HG03108 (cell line): ENCODE measurements around the gene LVRN.

Experiments
- ATAC-seq: cut with Tn5 transposase; IDR thresholded peaks from one replicate; pipeline ENCODE4 v1.9.1; 2021; ENCODE audit warnings: moderate library complexity; ENCODE audit not compliant: unreplicated experiment

Gene LVRN

DNA sequence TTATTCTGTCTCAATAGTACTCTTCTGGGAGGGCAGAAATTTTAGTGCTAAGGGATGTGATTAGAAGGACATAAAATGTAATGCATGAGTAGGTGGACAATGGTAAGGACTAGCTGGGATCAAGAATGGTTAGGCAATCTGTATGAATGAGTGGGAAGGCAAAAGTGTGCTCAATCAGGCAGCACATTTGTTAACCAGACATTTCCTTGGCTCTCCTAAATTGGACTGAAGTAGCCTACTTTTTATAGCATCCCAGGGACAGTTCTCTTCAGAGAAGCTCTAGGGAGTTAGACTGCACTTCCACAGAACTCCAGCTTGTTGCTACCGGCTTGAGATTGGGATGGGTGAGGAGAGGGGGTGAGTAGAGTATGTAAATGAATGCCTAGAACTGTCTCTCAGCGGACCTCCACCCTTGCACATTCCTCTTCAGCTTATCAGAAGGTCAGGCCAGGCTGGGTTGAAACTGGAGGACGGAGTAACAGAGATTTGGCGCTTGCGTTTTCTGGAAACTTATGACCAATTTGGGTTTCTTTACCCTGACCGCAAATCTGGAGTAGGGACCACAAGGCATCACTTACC, 51.0 kb downstream of the LVRN start:
- ATAC-seq, result no peak

DNA sequence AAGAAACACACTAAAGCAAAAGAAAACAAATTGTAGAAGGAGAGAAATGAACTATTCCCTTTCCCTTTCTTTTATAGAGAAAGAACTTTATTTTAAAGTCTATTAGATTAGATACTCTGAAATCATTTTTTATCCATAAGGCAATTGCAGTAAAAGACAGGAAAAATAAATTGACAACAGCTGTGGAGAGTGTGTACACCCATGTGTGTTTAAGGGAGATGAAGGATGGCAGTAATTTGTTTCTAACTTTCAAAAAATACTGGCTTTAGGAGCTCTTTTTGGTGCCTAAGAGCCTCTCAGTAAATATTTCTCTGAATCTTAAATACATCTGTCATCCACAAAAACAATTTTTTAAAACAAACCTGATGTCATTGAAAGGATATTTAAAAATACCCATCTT, 51.7 kb downstream of the LVRN start:
- no peak for ATAC-seq

DNA sequence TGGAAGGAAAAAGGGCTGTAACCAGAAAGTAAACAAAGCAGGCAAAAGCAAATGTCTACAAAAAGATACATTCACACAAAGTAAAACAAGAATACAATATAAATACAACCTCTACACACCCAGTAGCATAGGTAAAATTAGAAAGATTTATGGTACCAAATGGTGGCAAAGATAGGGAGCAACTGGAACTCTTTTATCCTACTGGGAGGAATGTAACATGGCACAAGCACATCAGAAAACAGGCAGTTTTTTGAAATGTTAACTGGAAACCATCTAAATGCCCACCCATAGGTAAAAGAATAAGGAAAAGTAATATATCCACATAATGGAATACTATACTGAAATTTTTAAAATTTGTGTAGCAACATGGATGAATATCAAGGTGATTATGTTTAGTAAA, 61.3 kb downstream of the LVRN start:
- no peak for ATAC-seq

DNA sequence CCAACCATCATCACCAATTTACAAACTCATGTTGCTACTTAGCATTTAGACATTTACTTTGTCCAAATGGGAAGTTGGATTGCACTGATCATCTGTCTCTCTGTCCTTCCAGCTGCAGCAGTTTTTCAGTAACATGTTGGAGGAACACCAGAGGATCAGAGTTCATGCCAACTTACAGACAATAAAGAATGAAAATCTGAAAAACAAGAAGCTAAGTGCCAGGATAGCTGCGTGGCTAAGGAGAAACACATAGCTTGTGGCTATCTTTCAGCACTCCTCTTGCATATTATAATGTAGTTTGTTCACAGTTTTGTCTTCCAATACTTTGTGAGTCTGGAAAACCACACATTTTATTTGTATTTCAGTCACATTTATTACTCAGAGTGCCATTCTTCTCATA, 63.6 kb downstream of the LVRN start:
- ATAC-seq, result no peak

DNA sequence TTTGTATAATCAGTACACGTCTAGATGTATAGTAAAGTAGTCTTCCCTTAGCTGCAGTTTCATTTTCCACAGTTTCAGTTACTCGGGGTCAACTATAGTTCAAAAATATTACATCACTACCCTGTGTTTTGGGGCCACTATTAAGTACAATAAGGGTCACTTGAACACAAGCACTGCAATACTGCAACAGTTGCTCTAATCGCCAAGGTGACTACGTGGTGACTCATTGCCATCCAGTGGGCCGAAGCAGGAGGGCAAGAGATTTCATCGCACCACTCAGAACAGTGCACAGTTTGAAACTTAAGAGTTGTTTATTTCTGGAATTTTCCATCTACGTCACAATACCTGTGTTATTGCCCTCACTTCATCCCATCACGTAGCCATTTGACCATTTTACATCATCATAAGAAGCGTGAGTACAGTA, 69.8 kb downstream of the LVRN start, which contains the start of gene ARL14EPL:
TSS of gene ARL14EPL (plus strand) at position 379 of the 424 bp plus-strand sequence. CDS start 18,994 bp downstream, outside the sequence.
- peak; percentile 63 for ATAC-seq

DNA sequence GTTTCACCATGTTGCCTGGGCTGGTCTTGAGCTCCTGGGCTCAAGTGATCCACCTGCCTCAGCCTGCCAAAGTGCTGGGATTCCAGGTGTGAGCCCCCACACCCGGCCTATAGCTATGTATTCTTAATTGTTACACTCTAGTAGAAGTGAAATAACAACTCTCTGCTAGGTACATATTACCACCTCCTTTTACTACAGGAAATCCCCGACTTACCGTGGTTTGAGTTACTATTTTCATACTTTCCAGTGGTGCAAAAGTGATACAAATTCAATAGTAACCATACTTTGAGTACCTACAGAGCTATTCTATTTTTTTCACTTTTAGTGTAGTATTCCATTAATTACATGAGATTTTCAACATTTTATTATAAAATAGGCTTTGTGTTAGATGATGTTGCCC, 70.7 kb downstream of the LVRN start:
- ATAC-seq, result peak; percentile 49

DNA sequence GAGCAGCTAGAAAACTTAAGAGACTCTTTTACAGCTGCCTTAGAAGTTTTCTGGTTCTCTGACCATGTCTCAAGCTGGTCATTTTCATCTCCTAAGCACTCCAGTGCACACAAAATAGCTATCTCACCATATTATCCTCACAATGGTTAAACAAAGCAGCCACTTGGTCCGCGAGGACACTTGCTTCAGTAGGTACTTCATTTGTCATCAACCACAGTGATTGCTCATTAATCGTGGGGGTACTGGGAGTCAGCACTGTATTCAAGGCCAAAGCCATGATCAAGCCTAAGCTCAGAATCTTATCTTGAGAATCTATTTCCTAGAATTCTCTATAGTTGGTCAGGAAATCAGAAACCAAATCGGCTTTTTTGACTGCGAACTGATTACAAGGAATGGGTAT, 72.8 kb downstream of the LVRN start:
- no peak for ATAC-seq

DNA sequence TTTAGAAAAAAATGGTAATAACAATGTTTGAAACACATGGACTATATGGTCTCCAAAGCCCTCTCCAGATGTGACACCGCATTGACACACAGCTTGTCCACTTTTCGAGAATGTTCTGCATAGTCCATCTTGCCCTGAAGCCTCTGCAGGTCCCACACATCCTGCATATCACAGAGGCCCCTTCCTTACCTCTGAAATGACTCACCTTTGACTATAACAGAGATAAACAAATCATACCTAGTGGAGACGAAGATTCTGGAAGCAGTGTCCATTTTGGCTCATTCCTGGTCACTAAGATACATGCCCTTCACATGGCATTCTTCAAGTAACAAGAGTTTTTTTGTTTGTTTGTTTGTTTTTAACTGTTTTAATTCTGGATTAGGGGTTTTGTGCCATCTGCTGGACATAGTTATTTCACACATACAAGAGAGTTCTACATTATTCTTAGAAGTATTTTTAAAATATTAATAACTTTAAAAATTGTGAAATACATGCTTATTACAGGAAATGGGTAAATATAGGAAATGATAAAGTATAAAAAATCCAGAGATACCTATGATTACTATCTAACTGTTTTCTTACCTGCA, 75.1 kb downstream of the LVRN start:
- ATAC-seq, result no peak

DNA sequence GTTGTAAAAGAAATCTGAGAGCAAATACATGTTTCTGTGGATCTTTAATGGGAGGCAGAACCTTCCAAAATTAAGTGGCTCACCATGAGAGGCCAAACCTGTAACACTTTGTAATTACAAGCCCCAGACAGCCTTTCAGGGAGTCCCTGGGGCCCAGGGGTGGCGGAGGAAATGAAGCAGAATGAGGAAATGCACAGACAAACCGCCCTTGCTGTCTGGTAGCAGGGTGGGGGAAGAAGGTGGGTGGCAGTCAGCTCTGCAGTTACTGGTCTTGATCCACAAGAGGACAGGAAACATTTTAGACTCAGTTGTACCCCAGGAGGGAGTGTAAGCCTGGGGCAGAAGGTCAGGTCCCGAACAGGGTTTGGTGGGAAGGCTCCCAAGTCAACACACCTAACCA, 76.5 kb downstream of the LVRN start:
- ATAC-seq, result peak; percentile 80

DNA sequence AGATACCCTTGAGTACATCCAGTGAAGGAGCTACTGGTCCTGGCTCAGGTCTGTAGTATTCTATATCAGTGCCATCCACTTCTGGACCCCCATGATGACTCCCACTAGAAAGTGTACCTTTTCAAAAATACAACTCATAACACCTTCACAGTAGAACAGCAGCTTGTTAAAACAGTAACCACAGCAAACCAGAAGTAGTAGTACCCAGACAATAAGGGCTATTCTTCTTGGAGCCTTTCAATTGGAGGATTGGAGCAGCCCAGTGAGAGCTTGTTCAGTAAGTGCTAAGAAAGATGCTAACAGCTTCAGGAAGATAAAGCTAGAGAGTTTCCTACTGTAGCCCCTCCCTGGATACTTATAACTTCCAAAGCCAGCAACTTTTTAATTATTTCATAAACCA, 80.1 kb downstream of the LVRN start:
- no peak for ATAC-seq

DNA sequence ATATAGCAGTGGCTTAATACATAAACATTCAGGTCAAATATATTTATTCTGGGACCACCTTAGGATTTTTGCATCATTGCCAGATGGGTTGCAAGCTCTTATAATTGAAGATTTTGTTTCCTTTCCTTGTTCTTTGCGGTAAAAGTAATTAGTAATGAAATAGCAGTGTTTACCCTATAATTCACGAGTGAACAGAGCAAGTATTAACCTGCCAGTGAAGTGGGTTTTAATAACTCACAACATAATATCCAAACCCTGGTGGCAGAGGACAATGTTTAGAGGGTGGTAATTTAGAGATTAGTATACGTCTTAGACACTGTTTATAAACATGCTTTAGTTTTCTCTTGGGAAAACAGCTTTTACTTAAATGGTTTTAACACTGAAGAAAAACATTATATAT, 81.8 kb downstream of the LVRN start:
- ATAC-seq, result no peak

DNA sequence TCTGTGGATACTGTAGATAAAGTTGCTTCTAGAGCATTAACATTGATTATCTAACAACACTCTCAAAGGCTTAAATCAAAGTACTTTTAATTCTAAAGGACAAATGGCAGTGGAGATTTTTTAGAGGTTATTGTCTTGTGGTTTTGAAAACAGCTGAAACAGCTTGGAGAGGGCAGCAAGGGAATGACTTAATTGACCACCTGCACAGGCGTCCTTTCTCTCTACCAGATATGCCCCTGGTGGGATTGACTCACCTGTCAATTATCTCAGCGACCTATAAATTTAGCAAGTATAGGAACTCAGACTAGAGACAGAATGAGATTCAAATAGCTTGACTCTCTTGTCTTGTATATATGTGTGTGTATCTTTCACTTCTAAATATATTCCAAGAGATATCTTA, 83.5 kb downstream of the LVRN start:
- ATAC-seq, result no peak

DNA sequence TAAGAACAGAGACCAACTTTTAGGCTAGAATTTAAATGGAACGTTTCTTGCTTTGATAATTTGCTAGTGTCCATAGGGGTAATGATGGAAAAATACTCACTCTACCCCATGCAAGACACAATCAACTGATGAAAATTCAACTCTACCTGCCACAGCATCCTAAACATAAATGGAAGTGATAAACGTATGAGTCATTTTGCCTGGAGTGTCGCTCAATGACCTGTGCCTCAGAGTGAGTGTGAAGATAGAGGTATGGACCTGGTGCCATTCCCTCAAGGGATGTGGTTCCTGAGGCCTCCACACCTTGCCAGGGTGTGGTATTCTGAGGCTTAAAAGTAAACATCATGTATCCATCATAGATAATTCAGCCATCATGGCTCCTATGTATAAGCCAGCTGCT, 84.0 kb downstream of the LVRN start:
- ATAC-seq, result no peak

DNA sequence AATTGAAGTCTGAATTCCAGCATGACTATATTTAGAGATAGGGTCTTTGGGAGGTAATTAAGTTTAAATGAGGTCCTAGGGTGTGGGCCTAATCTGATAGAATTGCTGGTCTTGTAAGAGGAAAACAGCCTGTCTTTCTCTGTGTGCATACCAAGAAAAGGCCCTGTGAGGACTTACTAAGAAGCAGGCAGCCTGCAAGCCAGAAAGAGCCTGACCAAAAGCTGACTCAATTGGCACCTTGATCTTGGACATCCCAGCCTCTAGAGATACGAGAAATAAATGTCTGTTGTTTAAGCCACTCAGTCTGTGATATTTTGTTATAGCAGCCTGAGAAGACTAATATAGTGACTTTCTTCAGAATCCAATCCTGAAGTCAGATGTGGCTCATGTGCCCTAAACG, 84.5 kb downstream of the LVRN start:
- ATAC-seq, result no peak

DNA sequence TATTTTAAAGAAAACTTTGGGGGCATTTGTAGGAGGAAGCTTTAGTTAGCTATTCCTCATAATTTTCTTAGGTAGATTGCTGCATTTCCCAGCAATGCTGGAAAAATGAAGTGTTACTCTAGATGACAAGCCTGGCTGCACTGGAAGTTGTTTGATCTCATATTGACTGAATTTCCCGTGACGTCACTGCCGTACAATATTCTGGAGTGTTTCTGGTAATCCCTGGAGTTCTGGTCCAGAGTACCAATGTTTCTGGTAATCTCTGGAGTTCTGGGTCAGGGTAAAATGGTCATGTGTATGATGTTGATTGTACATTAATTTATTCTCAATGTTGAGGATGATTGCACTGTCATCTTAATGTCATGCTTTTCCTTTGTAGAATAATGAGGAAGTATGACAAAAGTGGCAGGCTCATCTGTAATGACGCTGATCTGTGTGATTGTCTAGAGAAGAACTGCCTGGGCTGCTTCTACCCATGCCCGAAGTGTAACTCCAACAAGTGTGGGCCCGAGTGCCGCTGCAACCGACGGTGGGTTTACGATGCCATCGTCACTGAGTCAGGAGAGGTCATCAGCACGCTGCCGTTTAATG, 96.2 kb downstream of the LVRN start:
- no peak for ATAC-seq

DNA sequence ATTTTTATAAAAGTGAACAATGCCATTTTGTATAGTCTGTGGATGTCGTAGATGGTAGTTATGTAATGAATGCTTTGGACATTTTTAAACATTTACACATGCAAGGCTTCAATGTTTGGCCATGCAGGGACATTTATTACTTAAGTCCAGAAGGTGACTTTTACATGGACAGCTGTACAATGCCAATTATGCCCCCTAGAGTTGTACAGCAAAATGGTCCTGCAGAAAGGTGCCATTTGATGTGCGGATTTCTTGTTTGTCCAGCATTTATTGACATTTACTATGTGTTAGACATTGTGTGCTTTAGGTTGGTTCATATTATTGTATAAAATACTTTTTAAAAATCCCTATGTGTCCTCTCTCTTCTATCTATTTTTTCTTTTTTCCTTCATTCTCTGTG, 100.1 kb downstream of the LVRN start:
- ATAC-seq, result no peak

DNA sequence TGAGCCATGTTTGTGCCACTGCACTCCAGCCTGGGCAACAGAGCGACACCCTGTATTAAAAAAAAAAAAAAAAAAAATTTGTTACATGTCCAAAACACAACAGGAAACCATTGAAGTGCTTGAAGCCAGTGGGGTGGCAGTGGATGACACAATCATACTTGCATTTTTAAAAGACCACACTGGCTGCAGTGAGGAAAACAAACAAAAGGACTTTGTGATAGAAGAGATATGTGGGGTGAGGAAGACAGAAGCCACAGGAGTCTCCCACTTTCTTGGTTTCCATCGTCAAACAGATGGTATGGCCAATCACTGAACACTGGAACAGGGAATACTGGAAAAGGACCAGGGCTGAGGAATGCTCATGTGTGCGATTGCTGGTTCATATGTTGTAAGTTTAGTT, 101.7 kb downstream of the LVRN start:
- ATAC-seq, result no peak

DNA sequence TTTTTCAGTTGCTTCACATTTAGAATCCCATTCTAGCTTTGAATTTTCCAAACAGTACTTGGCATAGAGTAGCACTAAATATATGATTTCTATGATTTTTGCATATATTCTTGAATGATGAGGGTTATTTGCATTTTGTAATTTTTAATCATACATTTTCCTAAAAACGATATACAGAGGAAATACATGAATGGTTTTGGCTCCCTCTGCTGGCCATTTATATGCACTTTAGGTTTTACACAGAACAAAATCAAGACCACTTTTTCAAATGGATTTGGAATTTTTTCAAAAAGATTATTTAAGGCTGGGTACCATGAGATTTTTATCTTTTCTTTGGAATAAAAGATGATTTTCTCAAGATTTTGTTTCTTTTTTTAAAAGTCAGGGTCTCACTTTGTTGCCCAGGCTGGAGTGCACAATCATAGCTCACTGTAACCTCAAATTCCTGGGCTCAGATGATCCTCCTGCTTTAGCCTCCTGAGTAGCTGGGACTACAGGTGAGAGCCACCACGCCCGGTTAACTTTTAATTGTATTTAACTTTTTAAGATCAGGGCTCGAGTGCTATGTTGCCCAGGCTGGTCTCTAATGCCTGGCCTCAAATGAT, 105.9 kb downstream of the LVRN start:
- no peak for ATAC-seq

DNA sequence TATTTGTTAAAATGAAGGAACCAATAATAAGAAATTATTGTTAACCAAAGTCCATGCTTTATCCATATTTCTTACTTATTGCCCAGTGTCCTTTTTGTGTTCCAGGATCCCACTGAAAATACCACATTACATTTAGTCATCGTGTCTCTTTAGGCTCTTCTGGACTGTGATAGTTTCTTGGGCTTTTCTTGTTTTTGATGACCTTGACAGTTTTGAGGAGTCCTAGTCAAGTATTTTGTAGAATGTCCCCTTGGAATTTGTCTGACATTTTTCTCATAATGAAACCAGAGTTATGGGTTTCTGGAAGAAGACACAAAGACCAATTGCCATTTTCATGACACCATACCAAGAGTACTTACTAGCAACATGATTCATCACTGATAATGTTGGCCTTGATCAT, 108.9 kb downstream of the LVRN start:
- ATAC-seq, result no peak

DNA sequence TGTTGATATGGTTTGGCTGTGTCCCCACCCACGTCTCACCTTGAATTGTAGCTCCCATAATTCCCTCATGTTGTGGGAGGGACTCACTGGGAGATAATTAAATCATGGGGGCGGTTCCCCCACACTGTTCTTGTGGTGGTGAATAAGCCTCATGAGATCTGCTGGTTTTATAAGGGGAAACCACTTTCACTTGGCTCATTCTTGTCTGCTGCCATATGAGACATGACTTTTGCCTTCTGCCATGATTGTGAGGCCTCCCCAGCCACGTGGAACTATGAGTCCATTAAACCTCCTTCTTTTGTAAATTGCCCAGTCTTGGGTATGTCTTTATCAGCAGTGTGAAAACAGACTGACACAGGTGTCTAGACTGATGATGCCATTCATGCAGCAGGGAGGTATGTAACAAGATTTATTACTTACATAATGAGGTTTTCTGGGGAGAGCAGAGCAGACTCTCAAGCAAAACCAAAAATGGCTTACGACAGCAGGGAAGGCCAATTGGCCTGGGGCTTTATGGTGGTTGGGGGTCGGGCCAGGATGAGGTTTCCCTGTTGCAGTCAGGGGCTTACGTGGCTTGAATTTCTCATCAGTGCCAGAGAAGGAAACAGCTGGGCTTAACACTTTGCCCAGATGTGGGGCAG, 113.0 kb downstream of the LVRN start:
- ATAC-seq, result no peak

DNA sequence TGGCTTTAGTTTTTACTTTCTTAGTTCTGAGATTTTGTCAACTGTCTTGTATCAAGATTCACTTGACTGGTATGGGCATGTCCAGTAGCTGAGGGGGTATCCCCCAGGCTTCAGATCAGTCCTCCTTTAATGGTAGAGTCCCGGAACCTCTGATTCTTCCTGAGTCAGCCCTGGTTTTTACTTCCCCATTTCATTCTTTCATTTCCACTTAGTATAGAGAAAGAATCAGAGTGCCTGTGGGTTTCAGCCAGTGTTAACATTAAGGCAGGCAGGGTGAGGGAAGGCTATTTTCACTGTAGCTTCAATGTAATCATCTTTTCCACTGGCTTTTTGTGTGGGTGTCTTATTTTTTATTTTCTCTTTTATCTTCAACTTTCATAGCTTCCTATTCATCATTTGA, 114.2 kb downstream of the LVRN start:
- ATAC-seq, result peak; percentile 98
